Activated CD8-positive, alpha-beta memory T cell treated with anti-CD3 and anti-CD28 coated beads, Interleukin-2, amount 10 ng/mL, durations not matched to agents 7 days and 5 days (primary cell): Measurements from ENCODE around the gene GRB10. TPM values are rescaled to one million over a fixed set of nuclear protein-coding genes. Genes with fewer than 3 reads are reported as not detected.
A peak's percentile ranks its signal among the peaks of the same experiment; 100 is the strongest.
"Not testable (repeated sequence)": the region's sequence is repeated elsewhere in the genome, so short reads cannot be mapped to it uniquely, and the experiment has no call there.

Experiments
- ATAC-seq: fragments of 150-1000 bp; cut with Tn5 transposase; one replicate; pipeline ENCODE4 v1.10.0; 2021; ENCODE audit warnings: moderate library complexity
- CTCF ChIA-PET: fragments of 350-600 bp; sonication (Branson Sonifier 250); formaldehyde crosslinking; loops from one replicate; lab custom pipeline; 2021; ENCODE audit warnings: antibody characterized with exemption; lab: Charles Lee
- DNase-seq: peaks from one replicate; pipeline ENCODE4 v3.0.0-alpha.2; 2020
- H3K27ac Mint-ChIP-seq: one replicate; pipeline ENCODE4 v1.8.0; 2021; ENCODE audit warnings: mild to moderate bottlenecking, mixed read lengths
- H3K27me3 Mint-ChIP-seq: one replicate; pipeline ENCODE4 v1.8.0; 2021; ENCODE audit warnings: mixed read lengths
- H3K36me3 Mint-ChIP-seq: one replicate; pipeline ENCODE4 v1.8.0; 2021; ENCODE audit warnings: mild to moderate bottlenecking, mixed read lengths
- H3K4me1 Mint-ChIP-seq: one replicate; pipeline ENCODE4 v1.8.0; 2021; ENCODE audit warnings: mixed read lengths
- H3K4me3 Mint-ChIP-seq: one replicate; pipeline ENCODE4 v1.8.0; 2021; ENCODE audit warnings: mild to moderate bottlenecking, moderate library complexity, mixed read lengths
- H3K9me3 Mint-ChIP-seq: one replicate; pipeline ENCODE4 v1.8.0; 2022; ENCODE audit warnings: low read depth, mixed read lengths
- total RNA-seq, 2 experiments: library from RNA; stranded (reverse); gene quantifications; one replicate each; pipeline ENCODE4 v1.2.3, GENCODE V29; 2021

The GRB10 gene
- total RNA-seq, 2 experiments from 2014 or later: 3.9 TPM

- no peak for DNase-seq
- no peaks in the 10 kb centered on the region for H3K9me3 Mint-ChIP-seq
- no peak for ATAC-seq
- no peaks in the 10 kb centered on the region for H3K36me3 Mint-ChIP-seq
- CTCF ChIA-PET: no interaction called here
- no peak overlapping the region for H3K4me3 Mint-ChIP-seq
- H3K27me3 Mint-ChIP-seq: peaks cover 4% of the 10 kb centered on the region
- H3K27ac Mint-ChIP-seq: no peak overlapping the region
- peaks cover 15% of the 10 kb centered on the region for H3K4me1 Mint-ChIP-seq
Measured at GRCh38 chr7:50742401-50742800, 40.3 kb downstream of the GRB10 start.

- H3K27ac Mint-ChIP-seq: peak overlapping the region; percentile 66
- ATAC-seq (peak; percentile 99), DNase-seq (peak; percentile 84)
- H3K4me3 Mint-ChIP-seq: peak overlapping the region; percentile 3
- H3K9me3 Mint-ChIP-seq: no peaks in the 10 kb centered on the region
- CTCF ChIA-PET: interaction anchor here (1.1 kb wide), 1 partner anchor 272 kb away, joined by 5 read pairs; no protein-coding TSS in a partner anchor
- H3K36me3 Mint-ChIP-seq: peaks cover 1% of the 10 kb centered on the region
- peaks cover 17% of the 10 kb centered on the region for H3K4me1 Mint-ChIP-seq
- H3K27me3 Mint-ChIP-seq: peaks cover 4% of the 10 kb centered on the region
Measured at GRCh38 chr7:50739744-50740435, 42.8 kb downstream of the GRB10 start.

DNA sequence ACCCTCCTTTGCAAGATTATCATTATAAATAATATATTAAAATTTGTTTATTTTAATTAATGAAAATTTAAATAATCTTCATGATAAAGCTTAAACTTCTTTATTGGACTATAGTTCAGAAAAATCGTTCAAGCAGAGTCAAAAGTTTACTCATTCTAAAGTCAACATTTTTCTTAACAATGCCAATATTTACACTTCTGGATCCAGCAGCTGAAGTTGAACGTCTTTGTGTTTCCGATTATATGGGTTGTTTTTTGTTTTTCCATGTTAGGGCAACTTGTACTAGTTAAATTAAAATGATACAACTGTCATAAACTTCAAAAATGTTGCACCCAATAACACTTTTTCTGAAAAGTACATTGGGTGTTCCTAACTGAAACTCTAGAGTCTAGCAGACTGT, 43.8 kb downstream of the GRB10 start:
- no peak for ATAC-seq
- CTCF ChIA-PET: no interaction called here
- Mint-ChIP-seq H3K27me3 (peaks cover 1% of the 10 kb centered on the region), H3K4me1 (peaks cover 17% of the 10 kb centered on the region), H3K27ac (no peak overlapping the region), H3K4me3 (no peak overlapping the region), H3K9me3 (no peaks in the 10 kb centered on the region), H3K36me3 (peaks cover 1% of the 10 kb centered on the region)
- DNase-seq: no peak

DNA sequence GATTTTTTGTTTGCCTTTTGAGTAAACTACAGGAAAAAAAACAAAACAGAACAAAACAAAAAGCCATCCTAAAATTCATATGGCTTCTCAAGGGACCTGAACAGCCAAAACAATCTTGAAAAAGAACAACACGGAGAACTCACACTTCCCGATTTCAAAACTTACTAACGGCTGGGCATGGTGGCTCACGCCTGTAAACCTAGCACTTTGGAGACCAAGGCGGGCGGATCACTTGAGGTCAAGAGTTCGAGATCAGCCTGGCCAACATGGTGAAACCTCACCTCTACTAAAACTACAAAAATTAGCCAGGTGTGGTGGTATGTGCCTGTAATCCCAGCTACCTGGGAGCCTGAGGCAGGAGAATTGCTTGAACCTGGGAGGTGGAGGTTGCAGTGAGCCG, 46.9 kb downstream of the GRB10 start:
- not testable (repeated sequence) for H3K4me3 Mint-ChIP-seq, H3K36me3 Mint-ChIP-seq, ATAC-seq, H3K27ac Mint-ChIP-seq, DNase-seq, H3K9me3 Mint-ChIP-seq, H3K27me3 Mint-ChIP-seq
- CTCF ChIA-PET: interaction anchor here (2.2 kb wide), 1 partner anchor 425 kb away, joined by 5 read pairs; no protein-coding TSS in a partner anchor
- H3K4me1 Mint-ChIP-seq: peaks cover 16% of the 10 kb centered on the region

DNA sequence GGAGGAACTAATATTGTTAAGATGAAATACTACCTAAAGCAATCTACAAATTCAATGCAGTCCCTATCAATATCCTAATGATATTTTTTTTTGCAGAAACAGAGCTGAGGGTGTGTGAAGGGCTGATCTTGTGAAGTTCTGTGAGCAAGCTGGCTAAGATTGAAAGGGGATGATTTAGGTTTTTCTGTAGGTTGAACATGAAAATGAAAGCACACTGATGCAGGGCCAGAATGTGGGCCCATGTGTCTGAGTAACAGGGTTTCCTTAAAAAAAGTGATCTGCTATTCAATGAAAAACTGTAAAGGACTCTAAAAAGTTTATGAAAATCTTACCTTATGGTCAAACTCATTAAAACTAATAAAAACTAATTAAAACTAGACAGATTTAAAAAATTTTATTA, 47.4 kb downstream of the GRB10 start:
- H3K4me3 Mint-ChIP-seq: no peak overlapping the region
- H3K27ac Mint-ChIP-seq: no peak overlapping the region
- DNase-seq (no peak), ATAC-seq (no peak)
- H3K4me1 Mint-ChIP-seq: peaks cover 13% of the 10 kb centered on the region
- H3K27me3 Mint-ChIP-seq: no peaks in the 10 kb centered on the region
- H3K36me3 Mint-ChIP-seq: peaks cover 1% of the 10 kb centered on the region
- CTCF ChIA-PET: interaction anchor here (2.2 kb wide), 1 partner anchor 426 kb away, joined by 5 read pairs; no protein-coding TSS in a partner anchor
- no peaks in the 10 kb centered on the region for H3K9me3 Mint-ChIP-seq

DNA sequence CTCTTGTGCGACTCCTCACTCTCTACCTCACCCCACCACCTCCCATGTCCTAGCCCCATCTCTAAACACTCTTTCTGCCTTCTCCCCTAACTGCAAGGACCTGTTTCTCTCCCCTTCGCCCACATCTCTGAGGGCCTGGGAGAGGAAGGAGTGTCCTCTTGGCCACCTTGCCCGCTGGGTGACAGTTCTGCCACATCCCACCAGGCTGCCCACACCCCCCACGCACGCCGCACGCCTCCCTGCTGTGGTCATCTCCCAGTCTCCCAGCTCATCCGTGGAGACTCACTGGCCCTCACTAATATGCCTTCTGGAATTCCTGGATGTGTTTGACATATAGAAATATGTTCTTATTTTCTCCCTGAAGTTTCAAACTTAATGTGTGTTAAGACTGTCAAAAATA, 48.5 kb downstream of the GRB10 start:
- peaks cover 1% of the 10 kb centered on the region for H3K36me3 Mint-ChIP-seq
- ATAC-seq (no peak), DNase-seq (no peak)
- CTCF ChIA-PET: interaction anchor here (2.2 kb wide), 1 partner anchor 427 kb away, joined by 5 read pairs; no protein-coding TSS in a partner anchor
- no peak overlapping the region for H3K4me3 Mint-ChIP-seq
- H3K27me3 Mint-ChIP-seq: peaks cover 3% of the 10 kb centered on the region
- no peak overlapping the region for H3K27ac Mint-ChIP-seq
- no peaks in the 10 kb centered on the region for H3K9me3 Mint-ChIP-seq
- peaks cover 4% of the 10 kb centered on the region for H3K4me1 Mint-ChIP-seq

- CTCF ChIA-PET: no interaction called here
- no peak for ATAC-seq
Measured at GRCh38 chr7:50733552-50733951, 49.1 kb downstream of the GRB10 start.

GRCh38 chr7:50731703-50732582, 50.8 kb downstream of the GRB10 start:
- no peak overlapping the region for H3K4me3 Mint-ChIP-seq
- no peaks in the 10 kb centered on the region for H3K36me3 Mint-ChIP-seq
- H3K9me3 Mint-ChIP-seq: no peaks in the 10 kb centered on the region
- ATAC-seq (no peak), DNase-seq (no peak)
- H3K27me3 Mint-ChIP-seq: peaks cover 10% of the 10 kb centered on the region
- no peak overlapping the region for H3K27ac Mint-ChIP-seq
- peaks cover 3% of the 10 kb centered on the region for H3K4me1 Mint-ChIP-seq
- CTCF ChIA-PET: no interaction called here

More at GRCh38 chr7:50733552-50733951, 49.1 kb downstream of the GRB10 start:
- Mint-ChIP-seq H3K4me3 (no peak overlapping the region), H3K27ac (no peak overlapping the region), H3K36me3 (peaks cover 1% of the 10 kb centered on the region), H3K27me3 (peaks cover 3% of the 10 kb centered on the region), H3K9me3 (no peaks in the 10 kb centered on the region), H3K4me1 (peaks cover 3% of the 10 kb centered on the region)
- DNase-seq: no peak

GRCh38 chr7:50730446-50731400, 52.0 kb downstream of the GRB10 start:
- peaks cover 3% of the 10 kb centered on the region for H3K4me1 Mint-ChIP-seq
- DNase-seq: no peak
- H3K27me3 Mint-ChIP-seq: peaks cover 18% of the 10 kb centered on the region
- no peak for ATAC-seq
- CTCF ChIA-PET: no interaction called here
- H3K4me3 Mint-ChIP-seq: no peak overlapping the region
- no peaks in the 10 kb centered on the region for H3K36me3 Mint-ChIP-seq
- no peak overlapping the region for H3K27ac Mint-ChIP-seq
- no peaks in the 10 kb centered on the region for H3K9me3 Mint-ChIP-seq

DNA sequence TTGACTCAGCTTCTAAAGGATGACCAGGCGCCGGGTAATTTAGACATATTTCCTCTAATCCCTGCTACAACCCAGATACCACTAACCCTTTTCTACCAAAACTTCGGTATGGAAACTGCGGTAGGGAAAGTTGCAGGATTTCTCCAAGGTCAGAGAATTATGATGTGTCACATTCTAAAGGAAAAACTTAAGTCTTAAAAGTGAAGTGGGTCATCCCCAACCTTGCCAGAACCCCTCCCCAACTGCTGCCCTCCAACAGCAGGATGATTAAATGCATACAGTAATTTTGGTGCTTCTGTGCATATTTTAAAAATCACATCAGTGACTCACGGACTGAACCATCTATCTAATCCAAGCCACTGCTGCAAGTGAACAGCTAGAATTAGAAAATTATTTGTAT, 52.7 kb downstream of the GRB10 start:
- Mint-ChIP-seq H3K4me3 (no peak overlapping the region), H3K27me3 (peaks cover 18% of the 10 kb centered on the region), H3K27ac (no peak overlapping the region), H3K9me3 (no peaks in the 10 kb centered on the region), H3K36me3 (no peaks in the 10 kb centered on the region), H3K4me1 (no peaks in the 10 kb centered on the region)
- CTCF ChIA-PET: interaction anchor here (0.8 kb wide), 1 partner anchor 11 kb away, joined by 3 read pairs; no protein-coding TSS in a partner anchor
- no peak for ATAC-seq
- DNase-seq: no peak

DNA sequence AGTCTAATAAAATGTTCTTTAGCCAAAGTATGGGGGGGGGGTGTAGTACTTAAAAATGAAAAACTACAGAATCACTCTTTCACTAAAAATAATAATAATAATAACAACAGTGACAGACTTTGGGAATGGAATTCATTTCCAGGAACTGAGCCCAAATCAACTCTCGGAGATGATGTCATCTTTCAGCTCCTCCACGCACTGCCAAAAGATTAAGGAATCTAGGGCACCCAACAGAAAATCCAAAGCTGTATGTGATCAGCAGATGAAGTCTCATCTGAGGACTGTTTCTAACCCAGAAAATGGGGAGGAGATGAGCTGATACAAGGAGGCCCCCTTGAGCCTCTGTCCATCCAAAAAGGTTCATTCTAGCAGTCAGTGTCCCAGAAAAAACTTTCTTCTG, 54.5 kb downstream of the GRB10 start:
- CTCF ChIA-PET: no interaction called here
- no peak for ATAC-seq
- peaks cover 18% of the 10 kb centered on the region for H3K27me3 Mint-ChIP-seq

GRCh38 chr7:50727711-50728110, 55.0 kb downstream of the GRB10 start:
- H3K36me3 Mint-ChIP-seq: no peaks in the 10 kb centered on the region
- H3K27me3 Mint-ChIP-seq: peaks cover 18% of the 10 kb centered on the region
- ATAC-seq: no peak
- no peak for DNase-seq
- no peak overlapping the region for H3K4me3 Mint-ChIP-seq
- peaks cover 4% of the 10 kb centered on the region for H3K4me1 Mint-ChIP-seq
- no peak overlapping the region for H3K27ac Mint-ChIP-seq
- no peaks in the 10 kb centered on the region for H3K9me3 Mint-ChIP-seq
- CTCF ChIA-PET: no interaction called here

More for the DNA sequence above, 54.5 kb downstream of the GRB10 start:
- Mint-ChIP-seq H3K27ac (no peak overlapping the region), H3K4me1 (peaks cover 4% of the 10 kb centered on the region), H3K4me3 (no peak overlapping the region), H3K36me3 (no peaks in the 10 kb centered on the region), H3K9me3 (no peaks in the 10 kb centered on the region)
- DNase-seq: no peak

DNA sequence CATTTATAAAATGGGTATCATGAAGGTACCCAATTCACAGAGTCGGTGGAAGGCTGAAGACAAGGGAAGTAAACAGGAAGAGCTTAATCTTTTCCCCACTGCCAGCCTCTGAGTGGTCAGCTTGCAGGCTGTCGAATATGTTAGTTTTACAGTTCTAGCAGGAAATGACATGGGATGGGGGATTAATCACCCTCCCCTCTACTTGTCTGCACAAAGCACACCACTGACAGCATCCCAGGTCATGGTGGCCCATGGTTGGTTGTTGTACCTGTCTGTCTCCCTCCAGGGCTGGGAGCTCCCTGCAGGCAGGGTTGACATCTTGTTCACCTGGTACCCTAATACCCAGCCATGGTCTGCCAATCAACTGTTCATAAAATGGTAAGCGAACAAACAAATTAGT, 55.6 kb downstream of the GRB10 start:
- H3K27me3 Mint-ChIP-seq: peaks cover 18% of the 10 kb centered on the region
- H3K9me3 Mint-ChIP-seq: no peaks in the 10 kb centered on the region
- H3K4me3 Mint-ChIP-seq: no peak overlapping the region
- H3K36me3 Mint-ChIP-seq: no peaks in the 10 kb centered on the region
- H3K27ac Mint-ChIP-seq: no peak overlapping the region
- ATAC-seq (no peak), DNase-seq (no peak)
- peaks cover 4% of the 10 kb centered on the region for H3K4me1 Mint-ChIP-seq
- CTCF ChIA-PET: no interaction called here
